KBM-7 (cell line): ENCODE results near the gene PRAC2.

Experiments
- DNase-seq: peaks from one replicate; pipeline ENCODE4 v3.0.0-alpha.2; 2015
- in situ Hi-C: fragments of 300-500 bp; cut with MboI; formaldehyde crosslinking; loops from 2 replicates; pipeline ENCODE4 v1.14.3; 2020; ENCODE audit warnings: low sequenced_read_pairs, low pct_unique_long_range_greater_than_20kb, mixed read lengths

PRAC2 gene

GRCh38 chr17:48718761-48719641 is 4.0 kb upstream of the PRAC2 start:
- no peak for DNase-seq
- in situ Hi-C loops: no loop called here

GRCh38 chr17:48719642-48720265 is 3.2 kb upstream of the PRAC2 start:
- no peak for DNase-seq
- in situ Hi-C loops: no loop called here

- in situ Hi-C loops: no loop called here
- DNase-seq: no peak
Measured at GRCh38 chr17:48720266-48721008, 2.5 kb upstream of the PRAC2 start.

DNA sequence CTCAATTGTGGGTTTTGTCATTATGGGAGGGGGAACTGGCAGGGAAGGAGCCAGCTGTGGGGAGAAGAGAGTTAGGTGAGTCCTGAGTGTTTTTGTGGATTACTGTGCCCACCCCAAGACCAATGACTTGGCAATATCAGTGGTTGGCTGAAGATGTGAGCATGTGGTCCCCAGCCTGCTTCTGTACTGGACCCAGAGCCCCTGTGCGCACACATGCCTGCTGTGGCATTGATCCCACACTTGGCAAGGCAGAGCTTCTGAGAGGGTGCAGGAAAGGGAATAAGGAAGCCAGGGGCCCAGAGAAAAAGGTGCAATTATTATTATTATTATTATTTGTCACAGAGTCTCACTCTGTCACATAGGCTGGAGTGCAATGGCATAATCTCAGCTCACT is 2.0 kb upstream of the PRAC2 start:
- DNase-seq: no peak
- in situ Hi-C loops: no loop called here

- no peak for DNase-seq
- in situ Hi-C loops: no loop called here
Measured at GRCh38 chr17:48722201-48722907, 631 bp upstream of the PRAC2 start, which contains the start of gene PRAC1. PRAC1 (minus strand) TSS chr17:48722518; CDS start chr17:48722392, 126 bp downstream.

GRCh38 chr17:48723423-48724250 is 652 bp downstream of the PRAC2 start:
- in situ Hi-C loops: no loop called here

DNA sequence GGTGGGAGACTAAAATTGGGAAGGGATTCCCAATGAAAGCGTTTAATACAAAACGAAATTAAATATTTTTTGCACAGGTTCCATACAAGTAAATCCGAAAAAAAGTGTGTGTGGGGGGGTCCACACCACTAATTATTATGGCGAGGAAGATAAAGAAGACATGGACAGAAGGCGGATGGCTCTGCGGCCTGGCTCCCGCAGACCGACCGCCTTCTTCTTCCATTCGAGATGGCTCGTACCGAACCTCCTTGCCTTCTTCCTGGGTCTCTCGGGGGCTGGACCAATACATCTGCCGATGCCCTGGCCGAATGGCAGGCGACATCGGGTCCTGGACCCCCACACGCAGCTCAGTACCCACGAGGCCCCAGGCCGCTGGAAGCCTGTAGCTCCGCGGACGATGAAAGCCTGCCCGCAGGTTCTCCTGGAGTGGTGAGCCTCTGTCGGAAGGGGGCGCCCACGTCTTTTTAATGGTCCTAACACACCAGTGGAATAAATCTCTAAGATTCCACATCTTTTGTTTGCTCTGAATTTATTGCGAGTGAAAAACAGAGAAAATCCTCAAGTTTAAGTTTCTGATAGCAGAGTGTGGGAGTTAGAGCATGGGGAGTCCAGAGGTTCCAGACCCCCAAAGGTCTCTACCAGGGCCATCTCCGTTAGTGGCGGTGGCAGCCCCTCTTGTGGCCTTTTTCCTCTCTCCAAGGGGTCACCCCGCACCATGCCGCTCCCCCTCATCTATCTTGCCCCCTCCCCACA is 1.4 kb downstream of the PRAC2 start:
- DNase-seq: peak; percentile 58
- in situ Hi-C loops: no loop called here

More at GRCh38 chr17:48723423-48724250, 652 bp downstream of the PRAC2 start:
- DNase-seq: no peak

GRCh38 chr17:48725004-48725287 is 2.0 kb downstream of the PRAC2 start:
- in situ Hi-C loops: no loop called here
- DNase-seq: no peak

- DNase-seq: no peak
- in situ Hi-C loops: no loop called here
Measured at GRCh38 chr17:48725288-48726064, 2.5 kb downstream of the PRAC2 start.

DNA sequence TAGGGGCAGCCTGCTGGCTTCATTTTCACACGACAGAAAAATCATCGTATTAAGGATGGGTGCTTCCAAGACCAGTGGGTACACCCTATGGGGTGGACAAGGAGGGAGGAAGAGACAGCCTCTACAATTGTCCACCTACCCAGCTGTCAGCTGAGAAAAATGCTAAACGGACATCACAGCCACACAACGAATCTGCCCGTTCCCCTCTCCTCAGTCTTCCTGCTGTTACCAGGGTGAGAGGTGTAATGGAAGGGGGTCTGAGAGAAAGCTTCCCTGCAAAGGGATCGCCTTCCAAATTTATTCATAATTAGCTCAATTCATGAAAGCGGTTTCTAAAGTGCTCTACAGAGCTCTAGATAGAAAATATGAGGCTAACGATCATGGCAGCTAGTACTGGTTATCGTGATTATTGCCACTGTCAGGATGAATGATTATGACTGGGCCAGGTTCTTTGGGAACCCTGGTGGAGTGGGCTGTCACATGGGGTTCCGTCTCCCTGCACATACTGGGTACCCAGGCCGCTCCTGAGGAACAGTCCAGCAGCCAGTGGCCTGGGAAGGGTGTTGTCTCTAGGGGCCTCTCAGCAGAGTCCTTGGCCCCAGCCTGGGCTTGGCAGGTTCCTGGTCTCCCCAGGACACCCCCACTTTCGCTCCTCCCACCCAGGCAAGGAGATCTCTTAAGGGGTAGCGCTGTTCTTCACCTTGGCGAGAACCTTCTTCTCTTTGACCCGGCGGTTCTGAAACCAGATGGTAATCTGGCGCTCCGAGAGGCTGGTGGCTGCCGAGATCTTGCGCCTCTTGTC is 3.3 kb downstream of the PRAC2 start:
- DNase-seq: no peak
- in situ Hi-C loops: no loop called here

DNA sequence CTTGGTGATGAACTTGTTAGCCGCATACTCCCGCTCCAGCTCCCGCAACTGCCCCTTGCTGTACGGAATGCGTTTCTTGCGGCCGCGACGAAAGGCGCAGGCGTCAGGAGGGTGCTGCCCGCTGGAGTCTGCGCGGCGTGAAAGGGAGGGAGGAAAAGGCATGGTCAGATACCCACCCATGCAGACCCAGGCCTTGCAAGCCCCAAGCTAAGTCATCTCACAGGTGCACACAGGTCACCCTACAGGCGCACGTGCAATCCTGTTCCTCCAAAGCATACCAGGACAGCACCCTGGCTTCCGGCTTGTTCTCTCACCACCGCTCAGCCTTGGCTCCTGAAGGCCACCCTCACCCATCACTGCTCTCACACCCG is 3.9 kb downstream of the PRAC2 start:
- no peak for DNase-seq
- in situ Hi-C loops: no loop called here

GRCh38 chr17:48727415-48728175 is 4.6 kb downstream of the PRAC2 start:
- no peak for DNase-seq
- in situ Hi-C loops: no loop called here

DNA sequence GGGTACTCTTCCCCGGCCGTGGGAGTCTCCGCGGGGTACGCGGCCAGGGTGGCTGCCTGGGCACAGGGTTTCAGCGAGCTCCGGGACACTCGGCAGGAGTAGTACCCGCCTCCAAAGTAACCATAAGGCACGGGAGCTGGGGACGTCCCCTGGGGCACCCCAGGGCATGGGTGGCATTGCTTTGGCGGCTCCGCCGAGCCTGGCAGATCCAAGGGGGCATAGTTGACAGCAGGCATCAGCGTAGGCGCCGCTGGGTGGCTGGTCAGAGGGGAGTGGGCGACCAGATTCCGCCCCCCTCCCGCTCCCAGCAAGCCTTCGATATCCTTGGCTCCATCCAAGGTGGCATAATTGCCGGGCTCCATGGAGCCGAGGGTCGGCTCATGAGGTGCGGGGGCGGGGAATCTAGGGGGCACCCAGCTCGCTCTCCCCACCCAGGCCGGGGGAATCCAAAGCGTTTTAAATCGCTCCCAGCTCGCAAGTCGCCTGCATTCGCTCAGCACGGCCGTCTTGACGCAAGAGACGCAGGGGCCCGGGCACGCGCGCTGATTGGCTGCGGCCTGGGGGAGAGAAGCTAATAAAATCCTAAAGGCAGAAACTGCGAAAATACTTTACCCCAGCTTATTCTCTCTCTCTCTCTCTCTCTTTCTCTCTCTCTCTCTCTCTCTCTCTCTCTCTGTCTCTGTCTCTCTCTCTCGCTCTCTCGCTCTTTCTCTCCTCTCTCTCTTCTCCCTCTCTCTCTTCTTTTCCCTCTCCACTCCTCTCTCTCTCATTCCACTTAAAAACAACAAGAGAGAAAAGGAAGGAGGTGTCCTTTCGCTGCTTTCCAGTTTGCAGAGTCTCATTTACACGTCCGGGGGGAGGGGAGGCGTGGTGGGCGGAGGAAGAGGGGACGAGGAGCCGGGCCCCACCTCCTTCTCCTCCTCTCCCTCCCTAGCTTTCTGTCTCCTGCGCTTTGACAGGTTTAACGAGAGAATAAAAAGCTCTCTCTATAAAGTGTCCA is 5.5 kb downstream of the PRAC2 start, which contains the start of gene HOXB13:
HOXB13 (minus strand) TSS at position 519 of the 1,000 bp plus-strand sequence; CDS start at position 362, 157 bp downstream.
- no peak for DNase-seq
- in situ Hi-C loops: no loop called here

DNA sequence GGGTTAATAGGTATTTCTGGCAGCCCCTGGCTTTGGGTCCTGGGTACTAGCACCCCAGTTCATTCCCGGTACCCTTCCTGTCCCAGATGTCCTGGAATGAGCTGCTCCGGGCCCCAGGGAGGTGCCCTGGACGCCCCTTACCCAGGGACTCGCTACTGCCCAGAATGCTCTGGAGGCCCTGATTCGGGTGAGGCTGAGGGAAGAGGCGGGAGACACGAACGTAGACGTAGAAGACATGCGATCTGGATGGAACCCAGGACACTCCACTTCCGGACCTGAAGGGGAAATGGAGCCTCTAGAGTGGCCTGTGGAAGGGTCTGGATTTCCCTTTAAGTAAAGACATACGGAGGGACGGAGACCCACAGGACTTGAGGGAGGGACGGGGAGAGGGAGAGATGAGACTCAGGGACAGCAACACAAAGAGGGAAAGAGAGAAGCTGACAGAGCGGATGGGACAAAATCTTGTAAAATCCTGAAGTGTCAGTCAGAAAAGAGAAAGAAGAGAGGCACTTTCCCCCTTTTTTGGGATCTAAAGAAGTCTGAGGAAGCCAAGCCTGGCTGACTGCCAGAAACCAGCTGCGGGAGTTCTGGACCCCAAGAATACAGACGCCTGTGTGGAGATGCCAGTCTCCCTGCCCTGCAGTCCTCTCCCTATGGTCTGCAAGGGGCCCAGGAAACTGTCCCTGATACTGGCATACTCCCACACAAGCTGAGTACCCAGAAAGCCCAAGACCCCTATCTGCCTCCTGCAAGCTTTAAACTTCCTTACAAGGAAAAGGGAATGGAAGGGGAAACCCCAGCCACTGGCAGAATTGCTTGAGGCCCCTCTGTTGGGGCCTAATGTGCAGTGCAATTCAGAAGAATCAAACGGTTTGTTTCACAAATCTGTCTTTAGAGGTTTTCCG is 6.6 kb downstream of the PRAC2 start:
- DNase-seq: no peak
- in situ Hi-C loops: no loop called here
